Kidney epithelial cell (primary cell): Measurements from ENCODE around the gene KSR1. TPM values are rescaled to one million over a fixed set of nuclear protein-coding genes. Genes with fewer than 3 reads are reported as not detected.
"Not testable (repeated sequence)": the region's sequence is repeated elsewhere in the genome, so short reads cannot be mapped to it uniquely, and the experiment has no call there.

Experiments used
- DNase-seq: peaks from one replicate; pipeline ENCODE4 v3.0.0-alpha.2; 2010; ENCODE audit warnings: low read depth
- H3K27me3 ChIP-seq: 2 replicates; pipeline ENCODE4 v1.6.0; 2011; ENCODE audit warnings: low read length; ENCODE audit not compliant: control insufficient read depth, insufficient read depth
- H3K36me3 ChIP-seq: 2 replicates; pipeline ENCODE4 v1.5.1; 2011; ENCODE audit warnings: low read length; ENCODE audit not compliant: control insufficient read depth, insufficient read depth
- H3K4me3 ChIP-seq: 2 replicates; pipeline ENCODE4 v1.5.1; 2011; ENCODE audit warnings: low read depth, mild to moderate bottlenecking, control low read depth, low read length
- CTCF ChIP-seq: IDR thresholded peaks from 2 replicates; pipeline ENCODE4 v1.5.1; 2011; ENCODE audit warnings: mild to moderate bottlenecking, moderate library complexity, low read length, control low read depth, inconsistent platforms; ENCODE audit not compliant: insufficient read depth, poor library complexity, severe bottlenecking
- total RNA-seq: library from RNA; depleted of rRNA; stranded (reverse); fragments of >200 nt; gene quantifications from 2 replicates; pipeline ENCODE4 v1.2.3, GENCODE V29; 2015

The KSR1 gene
- total RNA-seq: 11.2 and 14.9 TPM in 2 replicates

- TF ChIP-seq CTCF: peak; percentile 57
Measured at GRCh38 chr17:27455914-27456680, at the start of gene KSR1. KSR1 (plus strand) TSS chr17:27456448; CDS start chr17:27456644, 196 bp downstream.

GRCh38 chr17:27407916-27408864 is 48.1 kb upstream of the KSR1 start:
- H3K36me3 ChIP-seq: no peaks in the 10 kb centered on the region
- peak; percentile 28 for DNase-seq

More at GRCh38 chr17:27455914-27456680, at the start of gene KSR1:
- peak within 1 kb of the TSS; percentile 53 for H3K4me3 ChIP-seq
- no peaks in the 10 kb centered on the region for H3K36me3 ChIP-seq
- no peaks in the 10 kb centered on the region for H3K27me3 ChIP-seq
- no peak for DNase-seq

GRCh38 chr17:27408891-27409290 is 47.4 kb upstream of the KSR1 start:
- Histone ChIP-seq H3K27me3 (no peaks in the 10 kb centered on the region), H3K36me3 (no peaks in the 10 kb centered on the region), H3K4me3 (no peak overlapping the region)
- TF ChIP-seq CTCF: no peak
- DNase-seq: no peak

More at GRCh38 chr17:27407916-27408864, 48.1 kb upstream of the KSR1 start:
- Histone ChIP-seq H3K27me3 (no peaks in the 10 kb centered on the region), H3K4me3 (no peak overlapping the region)
- TF ChIP-seq CTCF: no peak

GRCh38 chr17:27412158-27412557 is 44.1 kb upstream of the KSR1 start:
- not testable (repeated sequence) for H3K4me3 ChIP-seq, DNase-seq, H3K36me3 ChIP-seq, H3K27me3 ChIP-seq

GRCh38 chr17:27413315-27413714 is 42.9 kb upstream of the KSR1 start:
- DNase-seq: no peak
- Histone ChIP-seq H3K36me3 (no peaks in the 10 kb centered on the region), H3K4me3 (no peak overlapping the region), H3K27me3 (no peaks in the 10 kb centered on the region)
- TF ChIP-seq CTCF: no peak

GRCh38 chr17:27413792-27414191 is 42.5 kb upstream of the KSR1 start:
- H3K27me3 ChIP-seq: no peaks in the 10 kb centered on the region
- no peak for TF ChIP-seq CTCF
- no peak overlapping the region for H3K4me3 ChIP-seq
- no peaks in the 10 kb centered on the region for H3K36me3 ChIP-seq
- DNase-seq: no peak
